Measurements from ENCODE around the gene DSCAML1. TPM values are rescaled to one million over a fixed set of nuclear protein-coding genes. Genes with fewer than 3 reads are reported as not detected.

DSCAML1 gene
- total RNA-seq, 1 experiment from 2014 or later: 0.15 TPM

DNA sequence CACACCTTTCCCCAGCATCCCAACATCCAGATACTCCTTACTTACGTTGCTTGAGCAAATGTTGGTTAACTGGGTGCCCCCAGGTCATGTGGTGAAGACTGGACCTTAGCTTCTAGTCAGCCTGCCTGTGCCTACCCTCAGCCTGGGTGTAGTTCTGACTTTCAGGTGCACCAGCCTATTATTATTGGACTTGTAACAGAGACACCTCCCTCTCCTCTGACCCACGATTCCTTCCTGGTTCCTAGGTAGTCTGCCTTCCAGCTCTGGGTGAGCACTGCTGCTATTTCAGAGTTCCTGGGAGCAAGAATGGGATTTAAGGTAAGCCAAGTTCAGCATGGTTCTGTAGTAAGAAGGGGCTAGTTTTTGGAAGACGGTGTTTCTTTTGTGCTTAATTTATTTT is 138.2 kb downstream of the DSCAML1 start:
- Histone ChIP-seq H3K4me2 (ENCODE audit: insufficient read depth, insufficient read length, low read length) (no peak overlapping the region), H3K23me2 (ENCODE audit: insufficient read length, low read depth, low read length, poor library complexity, severe bottlenecking) (no peaks in the 10 kb centered on the region), H3K23ac (ENCODE audit: insufficient read length, low read depth, low read length) (no peak overlapping the region), H2BK15ac (ENCODE audit: low read depth, low read length) (no peak overlapping the region), H3K79me2 (ENCODE audit: insufficient read depth, low read length) (no peaks in the 10 kb centered on the region), H3K9me3 (ENCODE audit: control insufficient read depth, low read depth, low read length) (no peaks in the 10 kb centered on the region), H4K20me1 (ENCODE audit: control insufficient read depth, insufficient read depth, insufficient read length) (no peaks in the 10 kb centered on the region), H3K27me3 (ENCODE audit: insufficient read depth, low read length) (no peaks in the 10 kb centered on the region), H3K4ac (ENCODE audit: low read depth, low read length) (no peak overlapping the region), H2BK120ac (ENCODE audit: low read depth, low read length, poor library complexity, severe bottlenecking) (no peak overlapping the region), H4K91ac (ENCODE audit: insufficient read length, low read depth, low read length) (no peak overlapping the region), H4K8ac (replicated peaks; ENCODE audit: insufficient read length, low read depth, low read length) (no peak overlapping the region), H3K27ac (ENCODE audit: insufficient read length, low read depth, low read length) (no peak overlapping the region), H3K18ac (ENCODE audit: insufficient read length, low read depth, low read length) (no peak overlapping the region), H3K56ac (ENCODE audit: insufficient read length, low read depth, low read length) (no peak overlapping the region), H2BK5ac (ENCODE audit: insufficient read length, low read length) (no peak overlapping the region), H3K14ac (ENCODE audit: insufficient read depth, low read length) (no peak overlapping the region), H2AK5ac (ENCODE audit: insufficient read length, low read length) (no peak overlapping the region), H4K5ac (ENCODE audit: insufficient read length, low read depth, low read length) (no peak overlapping the region), H2BK20ac (ENCODE audit: low read depth, low read length, poor library complexity, severe bottlenecking) (no peak overlapping the region), H2BK12ac (ENCODE audit: insufficient read length, low read depth, low read length) (no peak overlapping the region), H3K9ac (ENCODE audit: extremely low read depth, insufficient read length, low read length) (no peak overlapping the region), H3K79me1 (ENCODE audit: insufficient read depth, low read depth, low read length, poor library complexity, severe bottlenecking) (no peaks in the 10 kb centered on the region), H2AFZ (ENCODE audit: low read length) (no peak overlapping the region), H3T11ph (ENCODE audit: low read length) (no peak overlapping the region), H3K4me1 (ENCODE audit: insufficient read depth, low read length) (no peaks in the 10 kb centered on the region)
- H3K27ac Mint-ChIP-seq: no peak overlapping the region
- no peaks in the 10 kb centered on the region for H3K36me3 Mint-ChIP-seq (ENCODE audit: insufficient read depth in 1 of 3, low read depth in 3 of 3)
- DNase-seq: no peak
- peaks cover 15 to 19% of the 10 kb centered on the region in 2 experiments for H3K4me1 Mint-ChIP-seq
- peaks cover 5% of the 10 kb centered on the region for H3K27me3 Mint-ChIP-seq (ENCODE audit: low read depth)
- WGBS (ENCODE audit: extremely low coverage, insufficient read length, low lambda C conversion rate): no CpG with 5 or more reads among the region's 3 CpGs
- TF ChIP-seq, protein P1, sequence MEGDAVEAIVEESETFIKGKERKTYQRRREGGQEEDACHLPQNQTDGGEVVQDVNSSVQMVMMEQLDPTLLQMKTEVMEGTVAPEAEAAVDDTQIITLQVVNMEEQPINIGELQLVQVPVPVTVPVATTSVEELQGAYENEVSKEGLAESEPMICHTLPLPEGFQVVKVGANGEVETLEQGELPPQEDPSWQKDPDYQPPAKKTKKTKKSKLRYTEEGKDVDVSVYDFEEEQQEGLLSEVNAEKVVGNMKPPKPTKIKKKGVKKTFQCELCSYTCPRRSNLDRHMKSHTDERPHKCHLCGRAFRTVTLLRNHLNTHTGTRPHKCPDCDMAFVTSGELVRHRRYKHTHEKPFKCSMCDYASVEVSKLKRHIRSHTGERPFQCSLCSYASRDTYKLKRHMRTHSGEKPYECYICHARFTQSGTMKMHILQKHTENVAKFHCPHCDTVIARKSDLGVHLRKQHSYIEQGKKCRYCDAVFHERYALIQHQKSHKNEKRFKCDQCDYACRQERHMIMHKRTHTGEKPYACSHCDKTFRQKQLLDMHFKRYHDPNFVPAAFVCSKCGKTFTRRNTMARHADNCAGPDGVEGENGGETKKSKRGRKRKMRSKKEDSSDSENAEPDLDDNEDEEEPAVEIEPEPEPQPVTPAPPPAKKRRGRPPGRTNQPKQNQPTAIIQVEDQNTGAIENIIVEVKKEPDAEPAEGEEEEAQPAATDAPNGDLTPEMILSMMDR (conservative IDR thresholded peaks at IDR 0.05): no peak
- no peaks in the 10 kb centered on the region for H3K9me3 Mint-ChIP-seq
- no peak overlapping the region for H3K4me3 Mint-ChIP-seq

All from H9 (cell line).